ENCODE results near the gene ETDB. TPM values are rescaled to one million over a fixed set of nuclear protein-coding genes. Genes with fewer than 3 reads are reported as not detected.
A peak's percentile ranks its signal among the peaks of the same experiment; 100 is the strongest.

ETDB gene
- total RNA-seq, 1 donor from 2014 or later = not detected

DNA sequence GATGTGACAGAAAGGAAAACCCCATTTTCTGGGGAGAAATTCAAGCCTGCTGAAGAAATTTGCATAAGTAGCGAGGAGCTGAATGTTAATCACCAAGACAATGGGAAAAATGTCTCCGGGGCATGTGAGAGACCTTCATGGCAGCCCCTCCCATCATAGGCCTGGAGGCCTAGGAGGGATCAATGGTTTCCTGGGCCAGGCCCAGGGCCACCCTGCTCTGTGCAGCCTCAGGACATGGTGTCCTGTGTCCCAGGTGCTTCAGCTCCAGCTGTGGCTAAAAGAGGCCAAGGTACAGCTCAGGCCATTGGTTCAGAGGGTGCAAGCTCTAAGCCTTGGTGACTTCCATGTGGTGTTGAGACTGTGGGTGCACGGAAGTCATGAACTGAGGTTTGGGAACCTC, 31.2 kb downstream of the ETDB start:
- no peak overlapping the region for H3K4me3 ChIP-seq
- no peaks in the 10 kb centered on the region for H3K9me3 ChIP-seq
- no peaks in the 10 kb centered on the region for H3K27me3 ChIP-seq (ENCODE audit: low read depth)
- TF ChIP-seq, protein P1, sequence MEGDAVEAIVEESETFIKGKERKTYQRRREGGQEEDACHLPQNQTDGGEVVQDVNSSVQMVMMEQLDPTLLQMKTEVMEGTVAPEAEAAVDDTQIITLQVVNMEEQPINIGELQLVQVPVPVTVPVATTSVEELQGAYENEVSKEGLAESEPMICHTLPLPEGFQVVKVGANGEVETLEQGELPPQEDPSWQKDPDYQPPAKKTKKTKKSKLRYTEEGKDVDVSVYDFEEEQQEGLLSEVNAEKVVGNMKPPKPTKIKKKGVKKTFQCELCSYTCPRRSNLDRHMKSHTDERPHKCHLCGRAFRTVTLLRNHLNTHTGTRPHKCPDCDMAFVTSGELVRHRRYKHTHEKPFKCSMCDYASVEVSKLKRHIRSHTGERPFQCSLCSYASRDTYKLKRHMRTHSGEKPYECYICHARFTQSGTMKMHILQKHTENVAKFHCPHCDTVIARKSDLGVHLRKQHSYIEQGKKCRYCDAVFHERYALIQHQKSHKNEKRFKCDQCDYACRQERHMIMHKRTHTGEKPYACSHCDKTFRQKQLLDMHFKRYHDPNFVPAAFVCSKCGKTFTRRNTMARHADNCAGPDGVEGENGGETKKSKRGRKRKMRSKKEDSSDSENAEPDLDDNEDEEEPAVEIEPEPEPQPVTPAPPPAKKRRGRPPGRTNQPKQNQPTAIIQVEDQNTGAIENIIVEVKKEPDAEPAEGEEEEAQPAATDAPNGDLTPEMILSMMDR (IDR thresholded peaks at IDR 0.05) = no peak
- H3K4me1 ChIP-seq = no peaks in the 10 kb centered on the region
- no peaks in the 10 kb centered on the region for H3K36me3 ChIP-seq
- no peak overlapping the region for H3K27ac ChIP-seq
- no peak for ATAC-seq
- no peak for DNase-seq
- intact Hi-C loops (cut with DNase I) = no loop called here

DNA sequence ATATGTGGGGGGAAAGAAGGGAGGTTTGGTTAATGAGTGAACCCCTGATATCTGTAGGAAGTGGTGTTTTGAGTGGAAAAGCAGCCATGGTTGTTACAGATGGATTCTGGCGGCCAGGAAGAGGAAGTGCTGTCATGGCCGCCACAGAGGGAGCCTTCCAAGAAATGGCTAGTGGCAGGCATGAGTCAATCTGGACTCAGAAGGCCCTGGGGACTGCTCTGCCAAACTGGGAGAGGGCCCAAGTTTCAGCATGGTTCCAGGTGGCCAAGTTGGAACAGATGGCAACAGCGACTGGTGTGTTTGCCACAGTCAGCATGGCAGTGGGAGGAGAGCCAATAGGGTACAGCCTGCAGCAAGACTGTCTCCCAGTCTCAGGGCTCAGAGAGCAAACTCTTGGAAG, 32.5 kb downstream of the ETDB start:
- TF ChIP-seq, protein P1 (IDR thresholded peaks at IDR 0.05) = no peak
- ATAC-seq (no peak), DNase-seq (no peak)
- H3K4me1 ChIP-seq = no peaks in the 10 kb centered on the region
- H3K4me3 ChIP-seq = no peak overlapping the region
- H3K27ac ChIP-seq = no peak overlapping the region
- no peaks in the 10 kb centered on the region for H3K27me3 ChIP-seq (ENCODE audit: low read depth)
- H3K36me3 ChIP-seq = no peaks in the 10 kb centered on the region
- intact Hi-C loops (cut with DNase I) = no loop called here
- no peaks in the 10 kb centered on the region for H3K9me3 ChIP-seq

DNA sequence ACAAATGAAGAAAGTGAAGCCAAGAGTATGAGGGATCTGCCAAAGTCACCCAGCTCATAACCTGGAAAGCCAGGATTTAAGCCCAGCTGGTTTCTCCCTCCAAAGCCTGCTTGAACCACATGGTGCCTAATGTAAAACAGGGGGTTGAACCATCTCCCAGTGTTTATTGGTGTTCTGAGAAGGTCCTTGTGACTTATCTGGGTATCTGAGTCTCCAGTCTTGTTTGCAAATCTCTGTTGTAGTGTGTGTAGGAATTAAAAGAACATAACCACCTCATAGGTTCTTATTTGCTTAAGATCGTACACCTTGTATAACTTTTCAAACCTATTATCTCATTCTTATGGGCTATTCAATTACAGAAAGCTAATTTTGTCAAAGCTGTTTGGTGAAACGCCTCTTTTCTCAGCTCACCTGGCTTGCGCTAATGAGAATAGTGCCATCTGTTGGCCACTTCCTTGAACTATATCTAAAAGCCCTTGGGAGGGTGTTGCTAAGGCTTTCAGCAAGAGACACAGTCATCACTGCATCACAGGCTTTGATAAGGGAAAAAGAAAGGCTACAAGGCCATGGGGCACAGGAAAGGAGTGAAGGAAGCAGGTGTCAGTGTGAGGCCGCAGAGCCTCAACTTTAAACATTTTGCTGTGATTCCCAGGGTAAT, 34.0 kb downstream of the ETDB start:
- no peaks in the 10 kb centered on the region for H3K9me3 ChIP-seq
- DNase-seq (no peak), ATAC-seq (peak; percentile 80 to 91)
- no peaks in the 10 kb centered on the region for H3K36me3 ChIP-seq
- H3K27me3 ChIP-seq (ENCODE audit: low read depth) = no peaks in the 10 kb centered on the region
- intact Hi-C loops (cut with DNase I) = no loop called here
- TF ChIP-seq, protein P1 (IDR thresholded peaks at IDR 0.05) = peak; percentile 56
- no peak overlapping the region for H3K4me3 ChIP-seq
- no peak overlapping the region for H3K27ac ChIP-seq
- no peaks in the 10 kb centered on the region for H3K4me1 ChIP-seq

DNA sequence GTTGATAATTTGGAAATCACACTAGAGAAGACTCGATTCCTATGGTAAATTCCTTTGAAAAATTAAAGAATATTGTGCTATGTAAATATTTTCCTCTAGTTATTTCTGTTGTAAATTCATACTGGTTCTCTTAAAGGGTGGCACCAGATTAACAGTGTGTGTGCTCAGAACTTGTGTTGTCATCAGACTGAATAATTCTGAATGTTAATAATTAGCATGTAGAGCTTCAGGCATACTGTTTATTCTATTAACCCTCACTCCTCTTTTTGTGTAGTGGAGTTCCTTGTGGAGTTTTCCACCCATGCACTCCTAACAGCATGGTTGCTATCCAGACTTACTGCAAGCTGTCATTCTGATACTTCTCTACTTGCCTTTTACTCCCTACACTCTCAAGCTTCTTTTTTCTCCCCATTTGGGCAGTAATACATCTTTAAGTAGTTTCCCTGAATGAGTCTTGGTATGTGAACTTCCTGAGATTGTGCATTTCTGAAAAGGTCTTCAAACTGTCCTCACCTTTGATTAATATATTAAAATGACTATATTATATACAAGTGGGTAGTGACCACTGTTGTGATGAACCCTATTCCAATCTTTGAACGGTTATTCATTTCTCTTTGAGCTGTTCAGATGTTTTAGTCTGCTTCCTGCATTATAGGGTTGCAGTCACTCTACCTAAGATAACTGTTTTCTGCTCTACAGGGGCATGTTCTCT, 38.5 kb downstream of the ETDB start:
- no peak overlapping the region for H3K4me3 ChIP-seq
- DNase-seq (no peak), ATAC-seq (no peak)
- intact Hi-C loops (cut with DNase I) = no loop called here
- no peaks in the 10 kb centered on the region for H3K27me3 ChIP-seq (ENCODE audit: low read depth)
- H3K9me3 ChIP-seq = no peaks in the 10 kb centered on the region
- H3K27ac ChIP-seq = no peak overlapping the region
- TF ChIP-seq, protein P1 (IDR thresholded peaks at IDR 0.05) = no peak
- no peaks in the 10 kb centered on the region for H3K4me1 ChIP-seq
- H3K36me3 ChIP-seq = no peaks in the 10 kb centered on the region

Other genes starting within 250 kb of the ETDB start
- 15.1 TPM for gene MOSPD1, start 205.3 kb downstream of the ETDB start, total RNA-seq
- gene SMIM10, start 129.5 kb downstream of the ETDB start, total RNA-seq = 4.1 TPM
- gene RTL8B, start 98.0 kb downstream of the ETDB start, total RNA-seq = 11.9 TPM
- gene RTL8C, start 88.2 kb downstream of the ETDB start, total RNA-seq = 66.8 TPM
- 37.4 TPM for gene RTL8A, start 68.4 kb downstream of the ETDB start, total RNA-seq
- 2.0 TPM for gene SMIM10L2B, start 21.8 kb downstream of the ETDB start, total RNA-seq
- gene CT55, start 50.9 kb upstream of the ETDB start, total RNA-seq = not detected
- not detected for gene ETDA, start 131.5 kb upstream of the ETDB start, total RNA-seq
- not detected for gene ETDC, start 189.0 kb upstream of the ETDB start, total RNA-seq
- gene ZNF75D, start 223.6 kb upstream of the ETDB start, total RNA-seq = 10.3 TPM
- 5.1 TPM for gene ZNF449, start 224.3 kb upstream of the ETDB start, total RNA-seq